GM23338 (cell line): Measurements from ENCODE around the gene CGREF1. TPM values are rescaled to one million over a fixed set of nuclear protein-coding genes. Genes with fewer than 3 reads are reported as not detected.

ENCODE experiments used
- ATAC-seq: fragments of 200-7000 bp; cut with Tn5 transposase; 3 replicates; pipeline ENCODE4 v1.9.1; 2020
- DNase-seq: peaks from one replicate; pipeline ENCODE4 v3.0.0-alpha.2; 2015; ENCODE audit warnings: low spot score
- H2AFZ ChIP-seq: fragments of 200-600 bp; sonication (generic); 2 replicates; pipeline ENCODE4 v1.8.0; 2016; ENCODE audit warnings: antibody characterized with exemption, mild to moderate bottlenecking, moderate library complexity
- H3F3A ChIP-seq: fragments of 200-600 bp; sonication (generic); replicated peaks from 2 replicates; pipeline ENCODE4 v1.8.0; 2017; ENCODE audit warnings: antibody characterized with exemption, mixed run types, low read depth
- H3K27ac ChIP-seq: fragments of 200-600 bp; sonication (generic); 2 replicates; pipeline ENCODE4 v1.6.1; 2016; ENCODE audit warnings: low read depth
- H3K27me3 ChIP-seq: fragments of 200-600 bp; sonication (generic); 2 replicates; pipeline ENCODE4 v1.8.0; 2016; ENCODE audit warnings: mild to moderate bottlenecking, mixed run types, moderate library complexity; ENCODE audit not compliant: insufficient read depth
- H3K36me3 ChIP-seq: fragments of 200-600 bp; sonication (generic); 2 replicates; pipeline ENCODE4 v1.8.0; 2016; ENCODE audit warnings: mild to moderate bottlenecking; ENCODE audit not compliant: insufficient read depth
- H3K4me1 ChIP-seq: fragments of 200-600 bp; sonication (generic); 2 replicates; pipeline ENCODE4 v1.8.0; 2016; ENCODE audit warnings: mild to moderate bottlenecking, moderate library complexity; ENCODE audit not compliant: insufficient read depth
- H3K4me2 ChIP-seq: fragments of 200-600 bp; sonication (generic); 2 replicates; pipeline ENCODE4 v1.7.1; 2017; ENCODE audit warnings: mixed run types
- H3K4me3 ChIP-seq: fragments of 200-600 bp; sonication (generic); 2 replicates; pipeline ENCODE4 v1.6.1; 2016; ENCODE audit warnings: mixed run types
- H3K79me2 ChIP-seq: fragments of 200-600 bp; sonication (generic); replicated peaks from 2 replicates; pipeline ENCODE4 v1.8.0; 2017; ENCODE audit warnings: mild to moderate bottlenecking; ENCODE audit not compliant: insufficient read depth
- H3K9me2 ChIP-seq: fragments of 200-600 bp; sonication (generic); 2 replicates; pipeline ENCODE4 v1.8.0; 2017; ENCODE audit not compliant: insufficient read depth
- H4K20me1 ChIP-seq: fragments of 200-600 bp; sonication (generic); replicated peaks from 2 replicates; pipeline ENCODE4 v1.8.0; 2017; ENCODE audit warnings: mild to moderate bottlenecking; ENCODE audit not compliant: insufficient read depth
- H3K27ac Mint-ChIP-seq: 2 replicates; pipeline ENCODE4 v1.8.0; 2020; ENCODE audit warnings: inconsistent platforms, mild to moderate bottlenecking, moderate library complexity, mixed read lengths
- H3K27me3 Mint-ChIP-seq: 3 replicates; pipeline ENCODE4 v1.8.0; 2022; ENCODE audit warnings: low read depth, mild to moderate bottlenecking, moderate library complexity, mixed read lengths, inconsistent platforms; ENCODE audit not compliant: insufficient read depth, poor library complexity
- H3K36me3 Mint-ChIP-seq: 3 replicates; pipeline ENCODE4 v1.8.0; 2021; ENCODE audit warnings: low read depth, mild to moderate bottlenecking, inconsistent platforms, moderate library complexity, mixed read lengths
- H3K4me1 Mint-ChIP-seq: 3 replicates; pipeline ENCODE4 v1.8.0; 2020; ENCODE audit warnings: mild to moderate bottlenecking, inconsistent platforms, mixed read lengths
- H3K4me3 Mint-ChIP-seq: 3 replicates; pipeline ENCODE4 v1.8.0; 2021; ENCODE audit warnings: moderate library complexity, mild to moderate bottlenecking, inconsistent platforms, mixed read lengths
- H3K9me3 Mint-ChIP-seq: 3 replicates; pipeline ENCODE4 v1.8.0; 2020; ENCODE audit warnings: moderate library complexity, mild to moderate bottlenecking, inconsistent platforms, mixed read lengths
- CREB1 ChIP-seq: fragments of 250-450 bp; sonication (Bioruptor Pico); IDR thresholded peaks from 2 replicates; pipeline ENCODE4 v1.5.0; 2020; ENCODE audit warnings: low read depth, mild to moderate bottlenecking, moderate library complexity
- CTCF ChIP-seq, 2 experiments: fragments of 200-600 bp in 1 of 2; sonication (generic) in 1 of 2; conservative IDR thresholded peaks; 2 replicates each; pipeline versions ENCODE4 v1.5.1 to v1.6.1; 2016 to 2017; ENCODE audit warnings: antibody characterized with exemption in 2 of 2, low read depth in 2 of 2, mild to moderate bottlenecking in 2 of 2, moderate library complexity in 1 of 2
- ETS1 ChIP-seq: IDR thresholded peaks from 2 replicates; pipeline ENCODE4 v1.6.1; 2016; ENCODE audit warnings: antibody characterized with exemption
- EZH2 ChIP-seq: fragments of 200-600 bp; sonication (generic); IDR thresholded peaks from one replicate; pipeline ENCODE4 v1.8.0; 2017; ENCODE audit warnings: antibody characterized with exemption, mild to moderate bottlenecking, low read depth; ENCODE audit not compliant: unreplicated experiment
- EZH2phosphoT487 ChIP-seq: fragments of 200-600 bp; sonication (generic); IDR thresholded peaks from one replicate; pipeline ENCODE4 v1.8.1; 2018; ENCODE audit warnings: antibody characterized with exemption; ENCODE audit not compliant: unreplicated experiment
- JUNB ChIP-seq: IDR thresholded peaks from one replicate; pipeline ENCODE4 v1.6.1; 2016; ENCODE audit warnings: antibody characterized with exemption; ENCODE audit not compliant: unreplicated experiment
- NANOG ChIP-seq: IDR thresholded peaks from 2 replicates; pipeline ENCODE4 v1.6.1; 2016; ENCODE audit warnings: antibody characterized with exemption, borderline replicate concordance
- POLR2AphosphoS5 ChIP-seq: IDR thresholded peaks from 2 replicates; pipeline ENCODE4 v1.6.1; 2016; ENCODE audit warnings: antibody characterized with exemption, low read depth
- REST ChIP-seq: IDR thresholded peaks from one replicate; pipeline ENCODE4 v1.6.1; 2018; ENCODE audit warnings: antibody characterized with exemption; ENCODE audit not compliant: unreplicated experiment
- STAT1 ChIP-seq: IDR thresholded peaks from one replicate; pipeline ENCODE4 v1.6.1; 2016; ENCODE audit warnings: antibody characterized with exemption; ENCODE audit not compliant: unreplicated experiment
- ZNF114 ChIP-seq: fragments of 250-450 bp; sonication (Bioruptor Pico); IDR thresholded peaks from 2 replicates; pipeline ENCODE4 v1.5.0; 2020; ENCODE audit warnings: mild to moderate bottlenecking, moderate library complexity
- ZNF331 ChIP-seq: fragments of 250-450 bp; sonication (Bioruptor Pico); IDR thresholded peaks from 2 replicates; pipeline ENCODE4 v1.5.0; 2020; ENCODE audit warnings: low read depth, mild to moderate bottlenecking, moderate library complexity
- ZNF462 ChIP-seq: fragments of 250-450 bp; sonication (Bioruptor Pico); IDR thresholded peaks from 2 replicates; pipeline ENCODE4 v1.5.0; 2020; ENCODE audit warnings: mild to moderate bottlenecking, moderate library complexity
- polyA plus RNA-seq: library from polyadenylated mRNA; unstranded; fragments of >200 nt; fragmentation: Nextera tagmentation; extraction: Ambion mirVana; gene quantifications from 2 replicates; pipeline ENCODE4 v1.2.1, GENCODE V29; 2016
- total RNA-seq: library from RNA; depleted of rRNA; stranded (reverse); fragments of >200 nt; shearing (Covaris generic); gene quantifications from 2 replicates; pipeline ENCODE4 v1.2.3, GENCODE V29; 2014

Gene CGREF1
- total and polyA plus RNA-seq, 2 experiments from 2014 or later, result 4.1 to 4.5 TPM

- no peak for TF ChIP-seq ZNF462 (CRISPR knock-in tag)
- no peak for TF ChIP-seq POLR2AphosphoS5
- no peak for TF ChIP-seq EZH2
- TF ChIP-seq STAT1, result no peak
- no peak for TF ChIP-seq JUNB
- TF ChIP-seq ZNF331 (CRISPR knock-in tag), result no peak
- TF ChIP-seq EZH2phosphoT487, result no peak
- no peak for TF ChIP-seq ETS1
- TF ChIP-seq NANOG, result no peak
These were observed 9.8 kb downstream of the CGREF1 start (continued) for GRCh38 chr2:27109083-27109482.

- H3K27me3 ChIP-seq, result no peaks in the 10 kb centered on the region
- no peak for DNase-seq
- Mint-ChIP-seq H3K27me3 (peaks cover 4% of the 10 kb centered on the region), H3K4me3 (no peak overlapping the region), H3K36me3 (no peaks in the 10 kb centered on the region), H3K27ac (no peak overlapping the region), H3K4me1 (peaks cover 6% of the 10 kb centered on the region; the same call in 2 of the 3 replicates), H3K9me3 (no peaks in the 10 kb centered on the region)
- TF ChIP-seq REST (no peak), ZNF331 (CRISPR knock-in tag) (no peak), ZNF114 (CRISPR knock-in tag) (no peak), NANOG (no peak), CTCF (conservative IDR thresholded peaks at IDR 0.05; ENCODE audit: low read depth in 2 of 2) (no peak), POLR2AphosphoS5 (no peak), STAT1 (no peak), CREB1 (no peak), EZH2 (no peak)
- H2AFZ ChIP-seq, result no peak overlapping the region
- H3K4me3 ChIP-seq, result no peak overlapping the region
- H3K9me2 ChIP-seq, result no peaks in the 10 kb centered on the region
- no peaks in the 10 kb centered on the region for H3K79me2 ChIP-seq
- ATAC-seq, result no peak
- H3K27ac ChIP-seq, result no peak overlapping the region
- no peak overlapping the region for H3K4me2 ChIP-seq
- no peaks in the 10 kb centered on the region for H4K20me1 ChIP-seq
- H3F3A ChIP-seq, result no peaks in the 10 kb centered on the region
- H3K36me3 ChIP-seq, result no peaks in the 10 kb centered on the region
- no peaks in the 10 kb centered on the region for H3K4me1 ChIP-seq
These were observed 10.7 kb downstream of the CGREF1 start for GRCh38 chr2:27108221-27108620.
